Progenitor cell of endocrine pancreas (in vitro differentiated cells): ENCODE results near the gene UNC119. TPM values are rescaled to one million over a fixed set of nuclear protein-coding genes. Genes with fewer than 3 reads are reported as not detected.

Source experiments
- DNase-seq: peaks from one replicate; pipeline ENCODE4 v3.0.0; 2021; ENCODE audit warnings: low spot score; ENCODE audit not compliant: unreplicated experiment
- H3K27ac Mint-ChIP-seq: 2 replicates; pipeline ENCODE4 v1.8.0; 2021; ENCODE audit warnings: mild to moderate bottlenecking, moderate library complexity, mixed read lengths
- H3K27me3 Mint-ChIP-seq: 2 replicates; pipeline ENCODE4 v1.8.0; 2021; ENCODE audit warnings: mixed read lengths
- H3K36me3 Mint-ChIP-seq: 2 replicates; pipeline ENCODE4 v1.8.0; 2022; ENCODE audit warnings: mixed read lengths; ENCODE audit not compliant: insufficient read depth
- H3K4me1 Mint-ChIP-seq: 2 replicates; pipeline ENCODE4 v1.8.0; 2021; ENCODE audit warnings: low read depth, mixed read lengths
- H3K4me3 Mint-ChIP-seq: 2 replicates; pipeline ENCODE4 v1.8.0; 2021; ENCODE audit warnings: low read depth, mild to moderate bottlenecking, moderate library complexity, mixed read lengths
- H3K9me3 Mint-ChIP-seq: 2 replicates; pipeline ENCODE4 v1.8.0; 2021; ENCODE audit warnings: low read depth, mixed read lengths
- CTCF ChIP-seq: fragments of 200-600 bp; sonication (generic); IDR thresholded peaks from one replicate; pipeline ENCODE4 v1.5.0; 2021; ENCODE audit warnings: antibody characterized with exemption, mild to moderate bottlenecking; ENCODE audit not compliant: unreplicated experiment
- total RNA-seq: library from RNA; stranded (reverse); gene quantifications from 2 replicates; pipeline ENCODE4 v1.2.1, GENCODE V29; 2021

UNC119 gene
- total RNA-seq, 1 donor from 2014 or later = 46.7 TPM

- TF ChIP-seq CTCF = no peak
- H3K4me3 Mint-ChIP-seq = no peak overlapping the region
- H3K36me3 Mint-ChIP-seq = no peaks in the 10 kb centered on the region
These were observed 12.2 kb downstream of the UNC119 start for GRCh38 chr17:28540231-28540630.

GRCh38 chr17:28538296-28538895 is 14.0 kb downstream of the UNC119 start:
- no peak overlapping the region for H3K27ac Mint-ChIP-seq
- no peaks in the 10 kb centered on the region for H3K9me3 Mint-ChIP-seq
- H3K4me1 Mint-ChIP-seq = no peaks in the 10 kb centered on the region
- H3K27me3 Mint-ChIP-seq = peaks cover 12% of the 10 kb centered on the region
- H3K36me3 Mint-ChIP-seq = no peaks in the 10 kb centered on the region
- no peak for DNase-seq
- H3K4me3 Mint-ChIP-seq = no peak overlapping the region
- TF ChIP-seq CTCF = no peak

More at GRCh38 chr17:28540231-28540630, 12.2 kb downstream of the UNC119 start:
- H3K9me3 Mint-ChIP-seq = no peaks in the 10 kb centered on the region
- DNase-seq = no peak
- no peaks in the 10 kb centered on the region for H3K4me1 Mint-ChIP-seq
- no peak overlapping the region for H3K27ac Mint-ChIP-seq
- peaks cover 10% of the 10 kb centered on the region for H3K27me3 Mint-ChIP-seq

GRCh38 chr17:28537219-28537610 is 15.2 kb downstream of the UNC119 start:
- Mint-ChIP-seq H3K27me3 (peaks cover 12% of the 10 kb centered on the region), H3K27ac (no peak overlapping the region), H3K4me1 (no peaks in the 10 kb centered on the region), H3K9me3 (no peaks in the 10 kb centered on the region), H3K4me3 (no peak overlapping the region), H3K36me3 (no peaks in the 10 kb centered on the region)
- TF ChIP-seq CTCF = no peak
- DNase-seq = no peak

- no peaks in the 10 kb centered on the region for H3K9me3 Mint-ChIP-seq
- TF ChIP-seq CTCF = no peak
- no peak overlapping the region for H3K4me3 Mint-ChIP-seq
- H3K27ac Mint-ChIP-seq = no peak overlapping the region
- H3K4me1 Mint-ChIP-seq = no peaks in the 10 kb centered on the region
- no peak for DNase-seq
- H3K27me3 Mint-ChIP-seq = peaks cover 13% of the 10 kb centered on the region
- no peaks in the 10 kb centered on the region for H3K36me3 Mint-ChIP-seq
These were observed 15.7 kb downstream of the UNC119 start for GRCh38 chr17:28536532-28537218.

- Mint-ChIP-seq H3K4me1 (no peaks in the 10 kb centered on the region), H3K36me3 (no peaks in the 10 kb centered on the region), H3K27ac (no peak overlapping the region)
These were observed 17.6 kb downstream of the UNC119 start for GRCh38 chr17:28534740-28535375.

More at GRCh38 chr17:28534740-28535375, 17.6 kb downstream of the UNC119 start:
- TF ChIP-seq CTCF = no peak
- no peaks in the 10 kb centered on the region for H3K9me3 Mint-ChIP-seq
- no peak overlapping the region for H3K4me3 Mint-ChIP-seq
- no peak for DNase-seq
- H3K27me3 Mint-ChIP-seq = peaks cover 16% of the 10 kb centered on the region
